ENCODE data around the gene TCF7L1. TPM values are rescaled to one million over a fixed set of nuclear protein-coding genes. Genes with fewer than 3 reads are reported as not detected.

The TCF7L1 gene
- polyA plus RNA-seq, 1 donor from 2014 or later: not detected

DNA sequence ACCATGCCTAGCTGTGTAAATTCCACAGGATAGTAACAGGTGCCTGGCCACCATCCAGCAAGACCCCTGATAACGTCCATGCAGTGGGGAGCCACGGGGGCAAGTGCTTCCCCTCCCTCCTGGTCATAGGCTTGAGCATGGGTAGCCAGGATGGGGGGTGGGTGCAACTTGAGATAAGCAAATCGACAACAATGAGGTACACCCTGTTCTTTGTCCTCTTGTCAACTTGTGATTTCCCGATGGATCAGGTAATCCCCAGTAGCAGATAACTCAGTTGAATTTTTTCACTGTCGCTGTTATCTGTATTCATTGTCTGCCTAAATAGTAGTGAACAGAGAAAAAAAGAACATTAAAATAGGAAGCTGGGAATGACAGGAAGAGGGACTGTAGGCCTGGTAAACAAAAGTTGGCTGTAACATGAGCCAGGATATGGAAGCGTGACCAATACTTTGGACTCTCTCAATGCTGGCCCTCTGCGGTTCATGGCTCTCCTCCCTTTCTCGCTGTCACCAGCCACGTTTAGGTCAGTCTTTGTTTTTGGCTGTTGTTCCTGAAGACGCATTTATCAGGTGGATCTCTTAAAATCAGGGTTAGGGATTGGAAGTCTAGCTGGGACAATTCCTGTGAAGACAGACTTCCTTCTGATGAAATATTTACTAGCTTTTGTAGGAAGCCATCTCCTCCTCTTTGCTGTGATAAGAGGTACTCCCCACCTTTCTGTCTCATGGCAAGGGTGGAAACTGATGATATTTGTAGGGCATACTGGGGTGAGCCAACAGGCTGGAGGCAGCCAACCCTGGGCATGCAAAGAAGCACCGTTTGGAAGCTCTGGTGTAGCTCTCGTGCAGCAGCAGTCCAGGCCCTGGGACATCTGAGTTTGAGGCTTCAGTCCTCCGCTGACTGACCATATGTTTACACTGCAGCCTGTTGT lies 42.4 kb downstream of the TCF7L1 start:
- Histone ChIP-seq H3K4me3 (ENCODE audit: low read length) (no peak overlapping the region), H3K9me3 (ENCODE audit: low read length) (no peaks in the 10 kb centered on the region), H3K27ac (ENCODE audit: low read length) (no peak overlapping the region), H3K4me2 (ENCODE audit: low read length) (no peak overlapping the region), H2AFZ (ENCODE audit: low read depth, low read length) (no peak overlapping the region), H3K36me3 (ENCODE audit: insufficient read depth, low read length) (no peaks in the 10 kb centered on the region), H3K9ac (ENCODE audit: low read length) (no peak overlapping the region), H4K20me1 (ENCODE audit: insufficient read depth) (no peaks in the 10 kb centered on the region), H3K9me2 (ENCODE audit: insufficient read depth, low read length) (no peaks in the 10 kb centered on the region), H3K79me2 (replicated peaks; ENCODE audit: insufficient read depth, low read length) (no peaks in the 10 kb centered on the region), H3K27me3 (ENCODE audit: insufficient read depth, low read depth, low read length) (no peaks in the 10 kb centered on the region), H3F3A (ENCODE audit: insufficient read depth, low read length, poor library complexity, severe bottlenecking) (no peaks in the 10 kb centered on the region)
- TF ChIP-seq TAF1 (IDR thresholded peaks at IDR 0.05; ENCODE audit: low read depth) (no peak), EP300 (conservative IDR thresholded peaks at IDR 0.05; ENCODE audit: poor library complexity, severe bottlenecking) (no peak), MXI1 (conservative IDR thresholded peaks at IDR 0.05; ENCODE audit: poor library complexity, severe bottlenecking) (no peak), EZH2 (IDR thresholded peaks at IDR 0.05; ENCODE audit: borderline replicate concordance, insufficient read depth, low read length, poor library complexity, severe bottlenecking) (no peak)
- TF ChIP-seq, protein P1, sequence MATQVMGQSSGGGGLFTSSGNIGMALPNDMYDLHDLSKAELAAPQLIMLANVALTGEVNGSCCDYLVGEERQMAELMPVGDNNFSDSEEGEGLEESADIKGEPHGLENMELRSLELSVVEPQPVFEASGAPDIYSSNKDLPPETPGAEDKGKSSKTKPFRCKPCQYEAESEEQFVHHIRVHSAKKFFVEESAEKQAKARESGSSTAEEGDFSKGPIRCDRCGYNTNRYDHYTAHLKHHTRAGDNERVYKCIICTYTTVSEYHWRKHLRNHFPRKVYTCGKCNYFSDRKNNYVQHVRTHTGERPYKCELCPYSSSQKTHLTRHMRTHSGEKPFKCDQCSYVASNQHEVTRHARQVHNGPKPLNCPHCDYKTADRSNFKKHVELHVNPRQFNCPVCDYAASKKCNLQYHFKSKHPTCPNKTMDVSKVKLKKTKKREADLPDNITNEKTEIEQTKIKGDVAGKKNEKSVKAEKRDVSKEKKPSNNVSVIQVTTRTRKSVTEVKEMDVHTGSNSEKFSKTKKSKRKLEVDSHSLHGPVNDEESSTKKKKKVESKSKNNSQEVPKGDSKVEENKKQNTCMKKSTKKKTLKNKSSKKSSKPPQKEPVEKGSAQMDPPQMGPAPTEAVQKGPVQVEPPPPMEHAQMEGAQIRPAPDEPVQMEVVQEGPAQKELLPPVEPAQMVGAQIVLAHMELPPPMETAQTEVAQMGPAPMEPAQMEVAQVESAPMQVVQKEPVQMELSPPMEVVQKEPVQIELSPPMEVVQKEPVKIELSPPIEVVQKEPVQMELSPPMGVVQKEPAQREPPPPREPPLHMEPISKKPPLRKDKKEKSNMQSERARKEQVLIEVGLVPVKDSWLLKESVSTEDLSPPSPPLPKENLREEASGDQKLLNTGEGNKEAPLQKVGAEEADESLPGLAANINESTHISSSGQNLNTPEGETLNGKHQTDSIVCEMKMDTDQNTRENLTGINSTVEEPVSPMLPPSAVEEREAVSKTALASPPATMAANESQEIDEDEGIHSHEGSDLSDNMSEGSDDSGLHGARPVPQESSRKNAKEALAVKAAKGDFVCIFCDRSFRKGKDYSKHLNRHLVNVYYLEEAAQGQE (IDR thresholded peaks at IDR 0.05; ENCODE audit: borderline replicate concordance): no peak

DNA sequence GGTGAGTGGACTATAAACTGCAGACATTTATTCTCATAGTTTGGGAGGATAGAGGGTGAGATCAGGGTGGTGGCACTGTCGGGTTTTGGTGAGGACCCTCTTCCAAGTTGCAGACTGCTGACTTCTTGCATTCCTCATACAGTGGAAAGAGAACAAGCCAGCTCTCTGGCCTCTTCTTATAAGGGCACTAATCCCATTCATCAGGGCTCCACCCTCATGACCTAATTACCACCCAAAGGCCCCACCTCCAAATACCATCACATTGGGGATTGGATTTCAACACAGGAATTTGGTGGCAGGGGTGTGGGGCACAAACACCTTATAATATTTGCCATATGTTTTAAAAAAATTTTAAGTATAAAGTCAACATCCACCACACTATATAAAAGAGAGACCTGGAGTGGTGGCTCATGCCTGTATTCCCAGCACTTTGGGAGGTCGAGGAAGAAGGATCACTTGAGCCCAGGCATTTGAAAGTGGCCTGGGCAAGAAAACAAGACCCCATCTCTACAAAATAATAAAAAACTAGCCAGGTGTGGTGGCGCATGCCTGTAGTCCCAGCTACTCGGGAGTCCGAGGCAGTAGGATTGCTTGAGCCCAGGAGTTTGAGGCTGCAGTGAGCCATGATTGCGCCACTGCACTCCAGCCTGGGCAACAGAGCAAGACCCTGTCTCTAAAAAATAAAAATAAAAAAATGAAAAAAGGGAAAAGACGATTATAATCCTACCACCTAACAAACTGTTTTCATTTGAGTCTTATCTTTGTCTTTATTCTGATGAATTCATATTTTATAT lies 44.0 kb downstream of the TCF7L1 start:
- no peaks in the 10 kb centered on the region for H3K9me2 ChIP-seq (ENCODE audit: insufficient read depth, low read length)
- no peak overlapping the region for H3K27ac ChIP-seq (ENCODE audit: low read length)
- H3K36me3 ChIP-seq (ENCODE audit: insufficient read depth, low read length): no peaks in the 10 kb centered on the region
- H3K79me2 ChIP-seq (replicated peaks; ENCODE audit: insufficient read depth, low read length): no peaks in the 10 kb centered on the region
- H3K27me3 ChIP-seq (ENCODE audit: insufficient read depth, low read depth, low read length): no peaks in the 10 kb centered on the region
- no peaks in the 10 kb centered on the region for H4K20me1 ChIP-seq (ENCODE audit: insufficient read depth)
- H3K4me2 ChIP-seq (ENCODE audit: low read length): no peak overlapping the region
- no peak overlapping the region for H2AFZ ChIP-seq (ENCODE audit: low read depth, low read length)
- H3K9ac ChIP-seq (ENCODE audit: low read length): no peak overlapping the region
- no peak overlapping the region for H3K4me3 ChIP-seq (ENCODE audit: low read length)
- no peaks in the 10 kb centered on the region for H3K9me3 ChIP-seq (ENCODE audit: low read length)
- TF ChIP-seq SMC3 (conservative IDR thresholded peaks at IDR 0.05; ENCODE audit: poor library complexity): no peak
- TF ChIP-seq MXI1 (conservative IDR thresholded peaks at IDR 0.05; ENCODE audit: poor library complexity, severe bottlenecking): no peak
- H3F3A ChIP-seq (ENCODE audit: insufficient read depth, low read length, poor library complexity, severe bottlenecking): no peaks in the 10 kb centered on the region

DNA sequence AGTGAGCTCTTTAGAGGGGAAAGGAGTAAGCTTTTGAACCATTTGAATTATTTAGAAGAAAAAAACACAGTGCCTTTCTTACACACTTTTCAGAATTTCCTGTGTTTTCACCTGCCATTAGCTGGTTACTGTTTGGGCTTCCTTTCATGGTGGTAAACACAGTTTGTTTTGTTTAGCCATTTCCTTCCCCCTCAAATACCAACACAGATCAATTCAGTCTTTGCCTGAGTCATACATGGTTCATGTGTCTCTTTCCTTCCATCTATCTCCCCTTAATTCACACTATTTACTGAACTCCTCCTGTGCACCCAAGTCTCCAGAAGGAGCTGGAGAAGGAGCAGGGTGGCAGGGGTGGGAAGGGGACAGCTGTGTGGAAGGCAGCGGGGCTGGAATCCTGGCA lies 45.0 kb downstream of the TCF7L1 start:
- no peak overlapping the region for H3K27ac ChIP-seq (ENCODE audit: low read length)
- no peak overlapping the region for H2AFZ ChIP-seq (ENCODE audit: low read depth, low read length)
- H3F3A ChIP-seq (ENCODE audit: insufficient read depth, low read length, poor library complexity, severe bottlenecking): no peaks in the 10 kb centered on the region
- no peaks in the 10 kb centered on the region for H3K36me3 ChIP-seq (ENCODE audit: insufficient read depth, low read length)
- no peak overlapping the region for H3K4me2 ChIP-seq (ENCODE audit: low read length)
- H3K9me2 ChIP-seq (ENCODE audit: insufficient read depth, low read length): no peaks in the 10 kb centered on the region
- H3K4me3 ChIP-seq (ENCODE audit: low read length): no peak overlapping the region
- TF ChIP-seq RAD21 (conservative IDR thresholded peaks at IDR 0.05) (no peak), MXI1 (conservative IDR thresholded peaks at IDR 0.05; ENCODE audit: poor library complexity, severe bottlenecking) (no peak), SMC3 (conservative IDR thresholded peaks at IDR 0.05; ENCODE audit: poor library complexity) (no peak), POLR2AphosphoS5 (IDR thresholded peaks at IDR 0.05) (no peak), EP300 (conservative IDR thresholded peaks at IDR 0.05; ENCODE audit: poor library complexity, severe bottlenecking) (no peak), TAF1 (IDR thresholded peaks at IDR 0.05; ENCODE audit: low read depth) (no peak), EZH2 (IDR thresholded peaks at IDR 0.05; ENCODE audit: borderline replicate concordance, insufficient read depth, low read length, poor library complexity, severe bottlenecking) (no peak)
- TF ChIP-seq, protein P2, sequence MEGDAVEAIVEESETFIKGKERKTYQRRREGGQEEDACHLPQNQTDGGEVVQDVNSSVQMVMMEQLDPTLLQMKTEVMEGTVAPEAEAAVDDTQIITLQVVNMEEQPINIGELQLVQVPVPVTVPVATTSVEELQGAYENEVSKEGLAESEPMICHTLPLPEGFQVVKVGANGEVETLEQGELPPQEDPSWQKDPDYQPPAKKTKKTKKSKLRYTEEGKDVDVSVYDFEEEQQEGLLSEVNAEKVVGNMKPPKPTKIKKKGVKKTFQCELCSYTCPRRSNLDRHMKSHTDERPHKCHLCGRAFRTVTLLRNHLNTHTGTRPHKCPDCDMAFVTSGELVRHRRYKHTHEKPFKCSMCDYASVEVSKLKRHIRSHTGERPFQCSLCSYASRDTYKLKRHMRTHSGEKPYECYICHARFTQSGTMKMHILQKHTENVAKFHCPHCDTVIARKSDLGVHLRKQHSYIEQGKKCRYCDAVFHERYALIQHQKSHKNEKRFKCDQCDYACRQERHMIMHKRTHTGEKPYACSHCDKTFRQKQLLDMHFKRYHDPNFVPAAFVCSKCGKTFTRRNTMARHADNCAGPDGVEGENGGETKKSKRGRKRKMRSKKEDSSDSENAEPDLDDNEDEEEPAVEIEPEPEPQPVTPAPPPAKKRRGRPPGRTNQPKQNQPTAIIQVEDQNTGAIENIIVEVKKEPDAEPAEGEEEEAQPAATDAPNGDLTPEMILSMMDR (IDR thresholded peaks at IDR 0.05; ENCODE audit: poor library complexity, severe bottlenecking): no peak
- TF ChIP-seq, protein P1 (IDR thresholded peaks at IDR 0.05; ENCODE audit: borderline replicate concordance): no peak
- no peaks in the 10 kb centered on the region for H4K20me1 ChIP-seq (ENCODE audit: insufficient read depth)
- H3K79me2 ChIP-seq (replicated peaks; ENCODE audit: insufficient read depth, low read length): no peaks in the 10 kb centered on the region
- H3K9ac ChIP-seq (ENCODE audit: low read length): no peak overlapping the region
- no peaks in the 10 kb centered on the region for H3K27me3 ChIP-seq (ENCODE audit: insufficient read depth, low read depth, low read length)
- no peaks in the 10 kb centered on the region for H3K9me3 ChIP-seq (ENCODE audit: low read length)
